Mucosa of gallbladder (tissue), 1 donor: ENCODE results near the gene SUGCT. TPM values are rescaled to one million over a fixed set of nuclear protein-coding genes. Genes with fewer than 3 reads are reported as not detected.
A peak's percentile ranks its signal among the peaks of the same experiment; 100 is the strongest.
"Not testable (repeated sequence)": the region's sequence is repeated elsewhere in the genome, so short reads cannot be mapped to it uniquely, and the experiment has no call there.

Experiments
- DNase-seq: peaks from one replicate; pipeline ENCODE4 v3.0.0-alpha.2; 2020; ENCODE audit warnings: low spot score
- total RNA-seq: library from RNA; stranded (reverse); gene quantifications from one replicate; pipeline ENCODE4 v1.2.1, GENCODE V29; 2021
- donor health status: DM: no; HTN: no; CAD: no.

The SUGCT gene
- total RNA-seq, 1 donor from 2014 or later, result 7.6 TPM

- no peak for DNase-seq
These were observed 434.5 kb downstream of the SUGCT start for GRCh38 chr7:40569326-40569725.

- no peak for DNase-seq
These were observed 435.4 kb downstream of the SUGCT start for GRCh38 chr7:40570223-40570622.

GRCh38 chr7:40571796-40572195, 437.0 kb downstream of the SUGCT start:
- DNase-seq, result no peak

GRCh38 chr7:40572810-40573465, 438.1 kb downstream of the SUGCT start:
- no peak for DNase-seq

- no peak for DNase-seq
These were observed 444.6 kb downstream of the SUGCT start for GRCh38 chr7:40579401-40579800.

GRCh38 chr7:40580776-40581175, 446.0 kb downstream of the SUGCT start:
- no peak for DNase-seq

- no peak for DNase-seq
These were observed 447.7 kb downstream of the SUGCT start for GRCh38 chr7:40582539-40582938.

- DNase-seq, result no peak
These were observed 449.1 kb downstream of the SUGCT start for GRCh38 chr7:40583667-40584444.

GRCh38 chr7:40584667-40585433, 450.0 kb downstream of the SUGCT start:
- DNase-seq, result no peak

- DNase-seq, result no peak
These were observed 451.4 kb downstream of the SUGCT start for GRCh38 chr7:40586197-40586596.

- no peak for DNase-seq
These were observed 452.6 kb downstream of the SUGCT start for GRCh38 chr7:40587419-40587818.

- no peak for DNase-seq
These were observed 460.3 kb downstream of the SUGCT start for GRCh38 chr7:40595129-40595528.

- no peak for DNase-seq
These were observed 461.0 kb downstream of the SUGCT start for GRCh38 chr7:40595832-40596231.

- no peak for DNase-seq
These were observed 462.7 kb downstream of the SUGCT start for GRCh38 chr7:40597517-40597916.

- no peak for DNase-seq
These were observed 464.1 kb downstream of the SUGCT start for GRCh38 chr7:40598915-40599314.

GRCh38 chr7:40599836-40600235, 465.0 kb downstream of the SUGCT start:
- DNase-seq, result no peak

GRCh38 chr7:40602351-40602750, 467.5 kb downstream of the SUGCT start:
- not testable (repeated sequence) for DNase-seq

- DNase-seq, result peak; percentile 41
These were observed 470.0 kb downstream of the SUGCT start for GRCh38 chr7:40604601-40605438.

GRCh38 chr7:40608321-40609075, 473.7 kb downstream of the SUGCT start:
- no peak for DNase-seq

- DNase-seq, result no peak
These were observed 475.7 kb downstream of the SUGCT start for GRCh38 chr7:40610461-40610860.
